Type B pancreatic cell (in vitro differentiated cells): ENCODE data around the gene CASR. TPM values are rescaled to one million over a fixed set of nuclear protein-coding genes. Genes with fewer than 3 reads are reported as not detected.

Source experiments
- DNase-seq: peaks from one replicate; pipeline ENCODE4 v3.0.0; 2021; ENCODE audit warnings: mixed read lengths; ENCODE audit not compliant: unreplicated experiment; ENCODE audit errors: extremely low spot score
- H3K27ac Mint-ChIP-seq: 2 replicates; pipeline ENCODE4 v1.8.0; 2021; ENCODE audit warnings: mild to moderate bottlenecking, mixed read lengths
- H3K27me3 Mint-ChIP-seq: 2 replicates; pipeline ENCODE4 v1.8.0; 2021; ENCODE audit warnings: mixed read lengths
- H3K36me3 Mint-ChIP-seq: 2 replicates; pipeline ENCODE4 v1.8.0; 2021; ENCODE audit warnings: mixed read lengths
- H3K4me1 Mint-ChIP-seq: one replicate; pipeline ENCODE4 v1.8.0; 2021; ENCODE audit warnings: mixed read lengths; ENCODE audit not compliant: unreplicated experiment
- H3K4me3 Mint-ChIP-seq: 2 replicates; pipeline ENCODE4 v1.8.0; 2021; ENCODE audit warnings: mild to moderate bottlenecking, mixed read lengths
- H3K9me3 Mint-ChIP-seq: 2 replicates; pipeline ENCODE4 v1.8.0; 2021; ENCODE audit warnings: mixed read lengths
- CTCF ChIP-seq: fragments of 200-600 bp; sonication (generic); conservative IDR thresholded peaks from 2 replicates; pipeline ENCODE4 v1.5.0; 2021; ENCODE audit warnings: antibody characterized with exemption, mild to moderate bottlenecking
- total RNA-seq: library from RNA; stranded (reverse); gene quantifications from 2 replicates; pipeline ENCODE4 v1.2.1, GENCODE V29; 2021; ENCODE audit warnings: low replicate concordance

Gene CASR
- total RNA-seq, 1 donor from 2014 or later: 0.87 TPM

DNA sequence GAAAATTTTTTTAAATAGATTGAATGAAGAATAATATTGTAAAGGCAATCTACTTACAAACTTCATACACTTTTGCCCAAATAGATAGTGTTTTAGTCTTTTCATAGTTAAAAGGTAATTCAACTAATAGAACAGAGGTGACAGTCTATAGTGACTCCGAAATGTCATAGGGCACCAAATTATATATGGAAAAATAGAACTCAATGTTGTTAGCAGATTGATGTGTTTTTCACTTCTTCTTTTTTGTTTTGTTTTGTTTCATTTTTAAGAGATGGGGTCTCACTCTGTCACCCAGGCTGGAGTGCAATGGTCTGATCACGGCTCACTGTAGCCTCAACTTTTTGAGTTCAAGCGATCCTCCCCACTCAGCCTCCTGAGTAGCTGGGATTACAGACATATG is 142.3 kb downstream of the CASR start:
- Mint-ChIP-seq H3K27me3 (no peaks in the 10 kb centered on the region), H3K36me3 (no peaks in the 10 kb centered on the region)

GRCh38 chr3:122331886-122332285 is 148.4 kb downstream of the CASR start:
- TF ChIP-seq CTCF: no peak
- Mint-ChIP-seq H3K4me3 (no peak overlapping the region), H3K36me3 (no peaks in the 10 kb centered on the region), H3K27me3 (peaks cover 20% of the 10 kb centered on the region), H3K4me1 (no peaks in the 10 kb centered on the region), H3K9me3 (no peaks in the 10 kb centered on the region), H3K27ac (no peak overlapping the region)
- DNase-seq: no peak

More for the DNA sequence above, 142.3 kb downstream of the CASR start:
- no peaks in the 10 kb centered on the region for H3K4me1 Mint-ChIP-seq
- no peak for DNase-seq
- H3K4me3 Mint-ChIP-seq: peak overlapping the region; percentile 57
- H3K9me3 Mint-ChIP-seq: no peaks in the 10 kb centered on the region
- TF ChIP-seq CTCF: no peak
- H3K27ac Mint-ChIP-seq: no peak overlapping the region

DNA sequence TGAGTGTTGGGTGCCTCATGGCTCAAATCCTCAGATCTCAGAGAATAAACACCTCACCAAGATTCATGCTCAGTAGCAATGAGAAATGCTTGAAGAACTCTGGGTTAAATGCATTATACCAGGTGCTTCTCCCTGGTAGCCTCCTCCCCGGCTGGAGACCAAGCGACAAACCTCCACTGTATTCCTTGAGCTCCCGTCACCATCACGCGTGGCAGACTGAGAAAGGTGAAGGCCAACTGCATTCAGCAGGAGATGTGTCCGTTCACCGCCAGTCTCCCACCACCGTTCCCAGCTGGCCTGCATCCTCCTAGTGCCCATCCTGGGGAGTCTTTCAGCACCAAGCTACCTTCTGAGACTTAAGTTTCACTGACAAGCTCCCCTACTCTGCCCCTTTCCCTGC is 149.1 kb downstream of the CASR start:
- no peak for TF ChIP-seq CTCF
- H3K4me3 Mint-ChIP-seq: no peak overlapping the region
- no peaks in the 10 kb centered on the region for H3K9me3 Mint-ChIP-seq
- no peak overlapping the region for H3K27ac Mint-ChIP-seq
- DNase-seq: no peak
- no peaks in the 10 kb centered on the region for H3K36me3 Mint-ChIP-seq
- H3K4me1 Mint-ChIP-seq: no peaks in the 10 kb centered on the region
- peaks cover 20% of the 10 kb centered on the region for H3K27me3 Mint-ChIP-seq

Other genes starting within 250 kb of the CASR start
- 2.6 and 6.4 TPM in 2 replicates for gene ILDR1, start 161.4 kb upstream of the CASR start, total RNA-seq
- gene CD86, start 128.3 kb upstream of the CASR start, total RNA-seq: not detected in 2 replicates
- gene CSTA, start 141.6 kb downstream of the CASR start, total RNA-seq: 39.5 and 99.3 TPM in 2 replicates
- gene MIX23, start 199.6 kb downstream of the CASR start, total RNA-seq: 39.8 and 44.9 TPM in 2 replicates
- gene FAM162A, start 200.5 kb downstream of the CASR start, total RNA-seq: 68.8 and 230 TPM in 2 replicates
- 6.2 and 8.2 TPM in 2 replicates for gene WDR5B, start 232.4 kb downstream of the CASR start, total RNA-seq